HCT116 (cell line): ENCODE data around the gene CCDC39.

ENCODE experiments used
- FOSL1 ChIP-seq: IDR thresholded peaks from 2 replicates; pipeline ENCODE4 v1.6.1; 2012; ENCODE audit warnings: low read depth
- POLR2A ChIP-seq: IDR thresholded peaks from 2 replicates; pipeline ENCODE4 v1.7.0; 2011; ENCODE audit warnings: borderline replicate concordance; ENCODE audit not compliant: insufficient read depth, insufficient read length; ENCODE audit errors: extremely low read depth
- ZFX ChIP-seq: fragments of 450-650 bp; IDR thresholded peaks from 2 replicates; pipeline ENCODE4 v1.6.1; 2017

- TF ChIP-seq ZFX (no peak), POLR2A (no peak), FOSL1 (no peak)
These were observed 15.0 kb upstream of the CCDC39 start for GRCh38 chr3:180694321-180694720.
